ENCODE measurements around the gene PDK4. TPM values are rescaled to one million over a fixed set of nuclear protein-coding genes. Genes with fewer than 3 reads are reported as not detected.
A peak's percentile ranks its signal among the peaks of the same experiment; 100 is the strongest.

PDK4 gene
- total RNA-seq, 4 donors from 2014 or later: 84.2 to 975 (median 104) TPM

DNA sequence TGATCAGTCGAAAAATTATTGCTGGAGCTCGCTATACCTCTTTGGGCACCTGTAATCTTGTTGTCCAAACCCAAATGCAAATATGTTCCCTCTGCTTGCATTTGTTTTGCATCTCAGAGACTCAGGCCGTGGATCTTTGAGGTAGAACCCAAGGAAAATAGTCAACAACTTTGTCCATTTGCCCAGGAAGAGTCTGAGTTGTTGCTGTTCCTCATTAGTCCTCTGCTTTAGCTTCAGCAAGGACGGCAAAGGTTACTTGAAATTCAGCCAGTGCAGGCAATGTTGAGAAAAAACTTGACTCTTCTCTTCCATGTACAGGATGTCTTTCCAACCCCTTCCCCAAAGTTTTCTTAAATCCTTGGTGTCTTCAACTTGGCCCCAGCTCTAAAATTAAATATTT is 45.8 kb downstream of the PDK4 start:
- peak overlapping the region; percentile 97 for H3K27ac ChIP-seq
- peaks cover 59% of the 10 kb centered on the region for H3K4me1 ChIP-seq
- WGBS: 37% methylated on average over 4 of the region's 4 CpGs
- no peaks in the 10 kb centered on the region for H3K27me3 ChIP-seq
- DNase-seq (ENCODE audit: low spot score in 2 of 2): no peak
- H3K9me3 ChIP-seq: no peaks in the 10 kb centered on the region
- no peaks in the 10 kb centered on the region for H3K36me3 ChIP-seq
- TF ChIP-seq POLR2AphosphoS5 (IDR thresholded peaks at IDR 0.05): no peak
- no peak for TF ChIP-seq POLR2A (IDR thresholded peaks at IDR 0.05)
- no peak for TF ChIP-seq EP300 (IDR thresholded peaks at IDR 0.05)
- TF ChIP-seq, protein P1, sequence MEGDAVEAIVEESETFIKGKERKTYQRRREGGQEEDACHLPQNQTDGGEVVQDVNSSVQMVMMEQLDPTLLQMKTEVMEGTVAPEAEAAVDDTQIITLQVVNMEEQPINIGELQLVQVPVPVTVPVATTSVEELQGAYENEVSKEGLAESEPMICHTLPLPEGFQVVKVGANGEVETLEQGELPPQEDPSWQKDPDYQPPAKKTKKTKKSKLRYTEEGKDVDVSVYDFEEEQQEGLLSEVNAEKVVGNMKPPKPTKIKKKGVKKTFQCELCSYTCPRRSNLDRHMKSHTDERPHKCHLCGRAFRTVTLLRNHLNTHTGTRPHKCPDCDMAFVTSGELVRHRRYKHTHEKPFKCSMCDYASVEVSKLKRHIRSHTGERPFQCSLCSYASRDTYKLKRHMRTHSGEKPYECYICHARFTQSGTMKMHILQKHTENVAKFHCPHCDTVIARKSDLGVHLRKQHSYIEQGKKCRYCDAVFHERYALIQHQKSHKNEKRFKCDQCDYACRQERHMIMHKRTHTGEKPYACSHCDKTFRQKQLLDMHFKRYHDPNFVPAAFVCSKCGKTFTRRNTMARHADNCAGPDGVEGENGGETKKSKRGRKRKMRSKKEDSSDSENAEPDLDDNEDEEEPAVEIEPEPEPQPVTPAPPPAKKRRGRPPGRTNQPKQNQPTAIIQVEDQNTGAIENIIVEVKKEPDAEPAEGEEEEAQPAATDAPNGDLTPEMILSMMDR (IDR thresholded peaks at IDR 0.05): no peak
- H3K4me3 ChIP-seq: peak overlapping the region; percentile 26

DNA sequence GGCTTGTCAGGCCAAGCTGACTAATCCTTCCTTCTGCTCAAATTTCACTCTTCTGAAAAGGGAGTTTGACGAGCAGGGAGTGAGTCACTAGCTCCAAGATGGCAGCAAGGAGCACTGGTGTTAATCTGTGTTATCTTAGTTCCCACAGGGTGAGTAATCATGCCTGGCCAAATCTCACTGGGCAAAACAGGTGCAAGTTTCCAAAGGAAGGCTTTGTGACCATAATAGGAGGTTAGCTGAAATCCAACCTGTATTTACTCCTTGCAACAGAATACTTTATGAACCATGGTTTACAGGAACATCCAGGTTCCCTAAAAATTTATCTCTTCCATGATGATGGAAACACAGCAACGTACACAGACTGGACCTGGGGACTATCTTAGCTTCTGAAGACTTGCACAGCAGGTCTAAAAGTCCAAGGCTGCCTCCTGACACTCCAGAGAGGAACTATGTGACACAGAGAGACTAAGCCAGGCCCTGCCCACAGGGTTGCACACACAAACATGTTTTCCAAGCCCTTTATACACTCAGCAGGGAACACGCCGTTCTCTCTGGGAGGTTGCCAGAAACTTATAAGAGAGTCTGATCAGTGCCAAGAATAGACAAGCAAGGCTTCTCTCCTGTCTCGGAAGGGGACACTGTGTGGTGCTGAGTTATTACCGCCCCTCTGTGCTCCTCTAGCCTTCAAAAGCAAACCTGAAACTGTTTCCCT is 46.3 kb downstream of the PDK4 start:
- TF ChIP-seq EP300 (IDR thresholded peaks at IDR 0.05) (peak; percentile 91), POLR2A (IDR thresholded peaks at IDR 0.05) (peak in 1 of 2 donors; percentile 55), POLR2AphosphoS5 (IDR thresholded peaks at IDR 0.05) (peak; percentile 53 to 99 (median 86))
- TF ChIP-seq, protein P1 (IDR thresholded peaks at IDR 0.05): no peak
- H3K36me3 ChIP-seq: no peaks in the 10 kb centered on the region
- DNase-seq (ENCODE audit: low spot score in 2 of 2): peak; percentile 96 to 97
- 16% methylated on average over 6 of the region's 6 CpGs for WGBS
- H3K4me1 ChIP-seq: peaks cover 64% of the 10 kb centered on the region
- peak overlapping the region; percentile 26 for H3K4me3 ChIP-seq
- no peaks in the 10 kb centered on the region for H3K27me3 ChIP-seq
- H3K9me3 ChIP-seq: no peaks in the 10 kb centered on the region
- H3K27ac ChIP-seq: peak overlapping the region; percentile 97

DNA sequence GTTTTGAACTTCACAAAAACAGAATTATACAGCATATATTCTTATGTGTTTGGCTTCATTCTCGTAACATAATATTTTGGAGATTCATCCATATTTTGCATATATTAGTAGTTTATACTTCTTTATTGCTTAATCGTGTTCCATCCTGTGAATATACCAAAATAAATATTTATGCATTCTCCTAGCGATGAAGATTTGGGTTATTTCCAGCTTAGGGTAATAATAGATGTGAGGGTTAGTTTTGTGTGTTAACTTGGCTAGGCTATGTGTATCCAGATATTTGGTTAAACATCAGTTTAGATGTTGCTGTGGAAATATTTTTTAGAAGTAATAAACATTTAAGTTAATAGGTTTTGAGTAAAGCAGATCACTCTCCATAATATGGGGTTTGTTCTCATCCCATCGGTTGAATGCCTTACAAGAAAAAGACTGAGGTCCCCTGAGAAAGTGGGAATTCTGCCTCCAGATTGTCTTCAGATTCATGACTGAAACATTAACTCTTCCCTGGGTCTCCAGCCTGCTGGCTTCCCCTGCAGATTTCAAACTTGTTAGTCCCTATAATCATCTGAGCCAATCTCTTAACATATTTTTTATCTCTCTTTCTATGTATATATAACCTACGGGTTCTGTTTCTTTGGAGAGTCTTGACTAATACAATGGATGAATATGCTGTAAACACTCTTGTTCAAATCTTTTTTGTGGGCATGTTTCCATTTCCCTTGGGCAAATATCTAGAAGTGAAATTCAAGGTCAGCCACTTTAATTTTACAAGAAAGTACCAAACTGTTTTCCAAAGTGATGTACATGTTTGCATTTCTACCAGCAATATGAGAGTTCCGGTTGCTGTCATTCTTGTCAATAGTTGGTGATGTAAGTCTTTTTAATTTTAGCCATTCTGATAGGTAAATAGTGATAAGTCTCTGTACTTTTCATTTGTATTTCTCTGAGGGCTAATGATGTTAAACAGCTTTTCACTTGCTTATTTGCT is 48.7 kb downstream of the PDK4 start:
- H3K9me3 ChIP-seq: no peaks in the 10 kb centered on the region
- no peaks in the 10 kb centered on the region for H3K27me3 ChIP-seq
- TF ChIP-seq POLR2AphosphoS5 (IDR thresholded peaks at IDR 0.05) (no peak), POLR2A (IDR thresholded peaks at IDR 0.05) (no peak), EP300 (IDR thresholded peaks at IDR 0.05) (no peak)
- TF ChIP-seq, protein P1 (IDR thresholded peaks at IDR 0.05): no peak
- H3K4me1 ChIP-seq: peaks cover 70% of the 10 kb centered on the region
- DNase-seq (ENCODE audit: low spot score in 2 of 2): no peak
- peak overlapping the region; percentile 60 for H3K27ac ChIP-seq
- WGBS: 44% methylated on average over 6 of the region's 6 CpGs
- no peaks in the 10 kb centered on the region for H3K36me3 ChIP-seq
- H3K4me3 ChIP-seq: no peak overlapping the region

DNA sequence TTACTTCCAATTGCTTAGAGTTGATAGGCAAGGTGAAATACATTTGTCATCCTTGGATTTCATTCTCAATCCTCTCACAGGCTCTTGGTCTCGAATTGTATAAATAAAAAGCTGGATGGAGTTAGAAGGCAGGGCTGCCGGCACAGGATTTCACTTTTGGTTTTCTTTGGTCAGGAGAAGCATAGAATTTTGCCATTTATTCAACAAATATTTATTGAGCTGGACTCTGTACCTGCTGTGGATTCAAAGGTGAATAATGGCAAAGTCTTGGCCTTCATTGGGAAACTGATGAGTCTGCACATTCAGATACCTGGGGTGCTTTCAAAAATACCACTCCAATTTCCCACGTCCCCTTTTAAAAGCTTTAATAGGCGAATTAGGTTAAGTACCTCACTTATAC is 49.7 kb downstream of the PDK4 start:
- 86% methylated on average over 4 of the region's 4 CpGs for WGBS
- Histone ChIP-seq H3K4me3 (no peak overlapping the region), H3K4me1 (peaks cover 70% of the 10 kb centered on the region)

More for the DNA sequence above, 49.7 kb downstream of the PDK4 start:
- peak overlapping the region; percentile 20 for H3K27ac ChIP-seq
- no peaks in the 10 kb centered on the region for H3K36me3 ChIP-seq
- no peak for TF ChIP-seq POLR2AphosphoS5 (IDR thresholded peaks at IDR 0.05)
- TF ChIP-seq EP300 (IDR thresholded peaks at IDR 0.05): no peak
- TF ChIP-seq POLR2A (IDR thresholded peaks at IDR 0.05): no peak
- TF ChIP-seq, protein P1 (IDR thresholded peaks at IDR 0.05): no peak
- H3K27me3 ChIP-seq: no peaks in the 10 kb centered on the region
- no peaks in the 10 kb centered on the region for H3K9me3 ChIP-seq
- DNase-seq (ENCODE audit: low spot score in 2 of 2): no peak
